ENCODE results near the gene KDM2A.
"Not testable (repeated sequence)": the region's sequence is repeated elsewhere in the genome, so short reads cannot be mapped to it uniquely, and the experiment has no call there.

Gene KDM2A

GRCh38 chr11:67167091-67167490 is 48.0 kb downstream of the KDM2A start:
- DNase-seq (ENCODE audit: low read depth, low spot score) = no peak

GRCh38 chr11:67167719-67168118 is 48.7 kb downstream of the KDM2A start:
- DNase-seq (ENCODE audit: low read depth, low spot score) = no peak

- DNase-seq (ENCODE audit: low read depth, low spot score) = not testable (repeated sequence)
Measured at GRCh38 chr11:67168911-67169310, 49.8 kb downstream of the KDM2A start.

- no peak for DNase-seq (ENCODE audit: low read depth, low spot score)
Measured at GRCh38 chr11:67174311-67174710, 55.2 kb downstream of the KDM2A start.

- DNase-seq (ENCODE audit: low read depth, low spot score) = no peak
Measured at GRCh38 chr11:67177399-67178281, 58.6 kb downstream of the KDM2A start.

- no peak for DNase-seq (ENCODE audit: low read depth, low spot score)
Measured at GRCh38 chr11:67178421-67178820, 59.4 kb downstream of the KDM2A start.

GRCh38 chr11:67178878-67179277 is 59.8 kb downstream of the KDM2A start:
- DNase-seq (ENCODE audit: low read depth, low spot score) = no peak

GRCh38 chr11:67179892-67180490 is 60.9 kb downstream of the KDM2A start:
- no peak for DNase-seq (ENCODE audit: low read depth, low spot score)

- no peak for DNase-seq (ENCODE audit: low read depth, low spot score)
Measured at GRCh38 chr11:67194096-67194495, 75.0 kb downstream of the KDM2A start.

- no peak for DNase-seq (ENCODE audit: low read depth, low spot score)
Measured at GRCh38 chr11:67195971-67196456, 77.0 kb downstream of the KDM2A start.

GRCh38 chr11:67197606-67198005 is 78.5 kb downstream of the KDM2A start:
- DNase-seq (ENCODE audit: low read depth, low spot score) = no peak

GRCh38 chr11:67198781-67199180 is 79.7 kb downstream of the KDM2A start:
- DNase-seq (ENCODE audit: low read depth, low spot score) = not testable (repeated sequence)

GRCh38 chr11:67199751-67200150 is 80.7 kb downstream of the KDM2A start:
- no peak for DNase-seq (ENCODE audit: low read depth, low spot score)

GRCh38 chr11:67202028-67202427 is 83.0 kb downstream of the KDM2A start:
- DNase-seq (ENCODE audit: low read depth, low spot score) = no peak

- DNase-seq (ENCODE audit: low read depth, low spot score) = no peak
Measured at GRCh38 chr11:67204822-67205221, 85.8 kb downstream of the KDM2A start.

- DNase-seq (ENCODE audit: low read depth, low spot score) = not testable (repeated sequence)
Measured at GRCh38 chr11:67209222-67209621, 90.2 kb downstream of the KDM2A start.

- no peak for DNase-seq (ENCODE audit: low read depth, low spot score)
Measured at GRCh38 chr11:67211656-67212436, 92.8 kb downstream of the KDM2A start.

- no peak for DNase-seq (ENCODE audit: low read depth, low spot score)
Measured at GRCh38 chr11:67213178-67213621, 94.1 kb downstream of the KDM2A start.

- no peak for DNase-seq (ENCODE audit: low read depth, low spot score)
Measured at GRCh38 chr11:67227726-67228125, 108.7 kb downstream of the KDM2A start.

- DNase-seq (ENCODE audit: low read depth, low spot score) = no peak
Measured at GRCh38 chr11:67230406-67230805, 111.3 kb downstream of the KDM2A start.

GRCh38 chr11:67230886-67231285 is 111.8 kb downstream of the KDM2A start:
- no peak for DNase-seq (ENCODE audit: low read depth, low spot score)

- DNase-seq (ENCODE audit: low read depth, low spot score) = no peak
Measured at GRCh38 chr11:67233584-67234190, 114.6 kb downstream of the KDM2A start.
